Measurements from ENCODE around the gene PLCB3. TPM values are rescaled to one million over a fixed set of nuclear protein-coding genes. Genes with fewer than 3 reads are reported as not detected.

Gene PLCB3
- total and polyA plus RNA-seq, 2 donors (not counting 3 experiments of a cell fraction or from before 2014, with no cell fraction given): 32.3 to 61.1 TPM

DNA sequence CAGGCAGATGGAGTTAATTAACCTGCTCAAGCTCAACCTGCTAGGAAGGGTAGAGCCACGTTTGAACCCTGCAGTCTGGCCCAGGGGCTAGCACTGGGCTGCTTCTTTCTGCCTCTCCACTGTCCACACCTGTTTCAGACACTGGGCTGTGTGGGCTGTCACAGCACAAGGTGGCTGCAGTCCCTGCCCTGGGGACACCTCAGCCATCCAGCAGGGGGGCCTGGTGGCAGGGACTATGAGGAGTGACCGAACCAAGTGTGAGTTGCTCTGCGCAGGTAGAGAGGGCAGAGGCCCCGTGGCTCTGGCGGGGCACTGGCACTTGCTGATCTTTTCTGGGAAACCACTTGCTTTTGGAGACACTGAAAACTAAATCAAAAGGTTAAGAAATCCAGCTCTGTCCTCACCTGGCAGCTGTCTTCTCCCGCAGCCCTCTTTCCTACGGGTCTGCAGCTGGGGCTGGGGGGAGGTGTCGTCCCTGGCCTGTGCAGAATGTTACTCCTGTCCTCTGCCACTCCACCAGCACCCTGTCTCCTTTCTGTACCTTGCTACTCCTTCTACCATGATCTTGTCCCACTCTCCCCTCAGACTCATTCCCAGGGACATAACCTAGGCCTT, 27.4 kb downstream of the PLCB3 start:
- CTCF ChIA-PET: interaction anchor here (0.9 to 4.4 kb wide), 2 partner anchors 22 to 26 kb away, joined by 3 to 20 read pairs; partner anchors contain the start of gene CATSPERZ
- no peak overlapping the region for H3K4me2 ChIP-seq (ENCODE audit: insufficient read depth, low read length)
- peaks cover 2 to 20% of the 10 kb centered on the region in 2 experiments for H3K36me3 ChIP-seq (ENCODE audit: control insufficient read depth in 2 of 2, extremely low read depth in 1 of 2, insufficient read depth in 2 of 2, low read length in 2 of 2)
- peaks cover under 1% of the 10 kb centered on the region for H3K4me1 ChIP-seq (ENCODE audit: control insufficient read depth, extremely low read depth, insufficient read depth, low read length)
- H4K20me1 ChIP-seq (replicated peaks; ENCODE audit: control insufficient read depth, extremely low read depth, insufficient read depth, low read length): no peaks in the 10 kb centered on the region
- dilution Hi-C loops (cut with MboI; ENCODE audit: extremely low pct_ligation_motif_present, low sequenced_read_pairs) (no loop called here), intact Hi-C loops (cut with micrococcal nuclease) (no loop called here)
- no peaks in the 10 kb centered on the region for H3K9me3 ChIP-seq (replicated peaks; ENCODE audit: control insufficient read depth, insufficient read depth, low read length)
- no TSS peak for BruUV-seq (replicated peaks)
- no peak overlapping the region for H2AFZ ChIP-seq (ENCODE audit: low read depth, low read length)
- H3K79me2 ChIP-seq (ENCODE audit: control insufficient read depth, insufficient read depth, low read length): peaks cover 2% of the 10 kb centered on the region
- H3K4me3 ChIP-seq (replicated peaks in 1 of 3; ENCODE audit: insufficient read depth in 1 of 3, low read depth in 1 of 3, low read length in 3 of 3): no peak overlapping the region
- H3K27ac ChIP-seq (ENCODE audit: insufficient read depth, low read depth, low read length): no peak overlapping the region
- no peaks in the 10 kb centered on the region for H3K9me1 ChIP-seq (replicated peaks; ENCODE audit: control insufficient read depth, extremely low read depth, insufficient read depth, low read length)
- FAIRE-seq (no peak), DNase-seq (ENCODE audit: low read depth, low spot score) (no peak)
- POLR2A ChIA-PET: no interaction called here
- no peak overlapping the region for H3K9ac ChIP-seq (replicated peaks; ENCODE audit: extremely low read depth, insufficient read depth, low read length)
- no peak for TF ChIP-seq POLR2AphosphoS5 (IDR thresholded peaks at IDR 0.05; ENCODE audit: insufficient read depth, low read depth, low read length)
- TF ChIP-seq, protein P1, sequence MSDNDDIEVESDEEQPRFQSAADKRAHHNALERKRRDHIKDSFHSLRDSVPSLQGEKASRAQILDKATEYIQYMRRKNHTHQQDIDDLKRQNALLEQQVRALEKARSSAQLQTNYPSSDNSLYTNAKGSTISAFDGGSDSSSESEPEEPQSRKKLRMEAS (IDR thresholded peaks at IDR 0.05; ENCODE audit: insufficient read depth, insufficient read length): no peak
- TF ChIP-seq JUN (IDR thresholded peaks at IDR 0.05; ENCODE audit: borderline replicate concordance, insufficient read depth, insufficient read length, low read depth): no peak
- TF ChIP-seq, protein P2, sequence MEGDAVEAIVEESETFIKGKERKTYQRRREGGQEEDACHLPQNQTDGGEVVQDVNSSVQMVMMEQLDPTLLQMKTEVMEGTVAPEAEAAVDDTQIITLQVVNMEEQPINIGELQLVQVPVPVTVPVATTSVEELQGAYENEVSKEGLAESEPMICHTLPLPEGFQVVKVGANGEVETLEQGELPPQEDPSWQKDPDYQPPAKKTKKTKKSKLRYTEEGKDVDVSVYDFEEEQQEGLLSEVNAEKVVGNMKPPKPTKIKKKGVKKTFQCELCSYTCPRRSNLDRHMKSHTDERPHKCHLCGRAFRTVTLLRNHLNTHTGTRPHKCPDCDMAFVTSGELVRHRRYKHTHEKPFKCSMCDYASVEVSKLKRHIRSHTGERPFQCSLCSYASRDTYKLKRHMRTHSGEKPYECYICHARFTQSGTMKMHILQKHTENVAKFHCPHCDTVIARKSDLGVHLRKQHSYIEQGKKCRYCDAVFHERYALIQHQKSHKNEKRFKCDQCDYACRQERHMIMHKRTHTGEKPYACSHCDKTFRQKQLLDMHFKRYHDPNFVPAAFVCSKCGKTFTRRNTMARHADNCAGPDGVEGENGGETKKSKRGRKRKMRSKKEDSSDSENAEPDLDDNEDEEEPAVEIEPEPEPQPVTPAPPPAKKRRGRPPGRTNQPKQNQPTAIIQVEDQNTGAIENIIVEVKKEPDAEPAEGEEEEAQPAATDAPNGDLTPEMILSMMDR (IDR thresholded peaks at IDR 0.05; ENCODE audit: extremely low read depth in 1 of 2, insufficient read depth in 1 of 2, low read depth in 1 of 2, low read length in 2 of 2): no peak
- no peak for TF ChIP-seq POLR2A (IDR thresholded peaks at IDR 0.05; ENCODE audit: low read depth, low read length)
- no peak for TF ChIP-seq EZH2 (IDR thresholded peaks at IDR 0.05; ENCODE audit: borderline replicate concordance, low read depth, low read length, severe bottlenecking)
- no peak for TF ChIP-seq GATA2 (IDR thresholded peaks at IDR 0.05; ENCODE audit: insufficient read depth, insufficient read length, low read depth, low read length)
- no peak for TF ChIP-seq MYC (IDR thresholded peaks at IDR 0.05; ENCODE audit: low read depth, low read length)
- TF ChIP-seq FOS (IDR thresholded peaks at IDR 0.05; ENCODE audit: borderline replicate concordance, insufficient read depth, low read length): no peak
- no peaks in the 10 kb centered on the region for H3K27me3 ChIP-seq (ENCODE audit: control insufficient read depth in 2 of 2, insufficient read depth in 2 of 2, low read length in 2 of 2)

Data from endothelial cell of umbilical vein (primary cell).